ENCODE data around the gene FAAH. TPM values are rescaled to one million over a fixed set of nuclear protein-coding genes. Genes with fewer than 3 reads are reported as not detected.

Gene FAAH
- total RNA-seq, 1 donor from 2014 or later, result 13.9 TPM

DNA sequence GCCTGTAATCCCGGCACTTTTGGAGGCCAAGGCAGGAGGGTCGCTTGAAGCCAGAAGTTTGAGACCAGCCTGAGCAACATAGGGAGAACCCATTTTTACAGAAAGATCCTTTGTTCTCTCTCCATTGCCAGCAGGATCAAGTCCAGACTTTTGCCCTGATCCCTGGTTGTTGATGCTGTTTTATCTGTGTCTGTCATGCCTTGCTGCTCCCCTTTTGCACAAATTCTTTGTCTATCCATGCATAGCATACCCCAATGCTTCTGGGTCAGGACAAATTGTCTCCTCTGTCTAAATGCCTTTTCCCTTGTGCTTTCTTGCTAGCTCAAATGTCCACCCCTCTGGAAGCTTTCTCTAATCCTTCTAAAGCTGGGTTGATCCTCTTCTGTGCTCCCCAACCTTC lies 25.3 kb upstream of the FAAH start:
- no peak for DNase-seq (ENCODE audit: low spot score)
- no peak overlapping the region for H3K4me2 ChIP-seq
- Mint-ChIP-seq H3K4me1 (no peaks in the 10 kb centered on the region), H3K36me3 (peaks cover 13% of the 10 kb centered on the region), H3K27me3 (ENCODE audit: insufficient read depth, low read depth) (no peaks in the 10 kb centered on the region), H3K27ac (no peak overlapping the region), H3K4me3 (no peak overlapping the region), H3K9me3 (no peaks in the 10 kb centered on the region)
- TF ChIP-seq, protein P1, sequence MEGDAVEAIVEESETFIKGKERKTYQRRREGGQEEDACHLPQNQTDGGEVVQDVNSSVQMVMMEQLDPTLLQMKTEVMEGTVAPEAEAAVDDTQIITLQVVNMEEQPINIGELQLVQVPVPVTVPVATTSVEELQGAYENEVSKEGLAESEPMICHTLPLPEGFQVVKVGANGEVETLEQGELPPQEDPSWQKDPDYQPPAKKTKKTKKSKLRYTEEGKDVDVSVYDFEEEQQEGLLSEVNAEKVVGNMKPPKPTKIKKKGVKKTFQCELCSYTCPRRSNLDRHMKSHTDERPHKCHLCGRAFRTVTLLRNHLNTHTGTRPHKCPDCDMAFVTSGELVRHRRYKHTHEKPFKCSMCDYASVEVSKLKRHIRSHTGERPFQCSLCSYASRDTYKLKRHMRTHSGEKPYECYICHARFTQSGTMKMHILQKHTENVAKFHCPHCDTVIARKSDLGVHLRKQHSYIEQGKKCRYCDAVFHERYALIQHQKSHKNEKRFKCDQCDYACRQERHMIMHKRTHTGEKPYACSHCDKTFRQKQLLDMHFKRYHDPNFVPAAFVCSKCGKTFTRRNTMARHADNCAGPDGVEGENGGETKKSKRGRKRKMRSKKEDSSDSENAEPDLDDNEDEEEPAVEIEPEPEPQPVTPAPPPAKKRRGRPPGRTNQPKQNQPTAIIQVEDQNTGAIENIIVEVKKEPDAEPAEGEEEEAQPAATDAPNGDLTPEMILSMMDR (IDR thresholded peaks at IDR 0.05), result no peak
- TF ChIP-seq EZH2 (IDR thresholded peaks at IDR 0.05) (no peak), EZH2phosphoT487 (IDR thresholded peaks at IDR 0.05) (no peak)
- no peaks in the 10 kb centered on the region for H3K79me2 ChIP-seq (ENCODE audit: low read depth)
- H3F3A ChIP-seq (ENCODE audit: low read depth), result no peaks in the 10 kb centered on the region
- H3K27me3 ChIP-seq, result no peaks in the 10 kb centered on the region
- no peaks in the 10 kb centered on the region for H3K36me3 ChIP-seq
- H3K27ac ChIP-seq, result no peak overlapping the region
- no peaks in the 10 kb centered on the region for H4K20me1 ChIP-seq (ENCODE audit: low read depth)
- no peaks in the 10 kb centered on the region for H3K9me3 ChIP-seq (ENCODE audit: low read depth)
- no peak overlapping the region for H2AFZ ChIP-seq (replicated peaks)
- no peaks in the 10 kb centered on the region for H3K4me1 ChIP-seq
- no peak overlapping the region for H3K9ac ChIP-seq
- no peak overlapping the region for H3K4me3 ChIP-seq

DNA sequence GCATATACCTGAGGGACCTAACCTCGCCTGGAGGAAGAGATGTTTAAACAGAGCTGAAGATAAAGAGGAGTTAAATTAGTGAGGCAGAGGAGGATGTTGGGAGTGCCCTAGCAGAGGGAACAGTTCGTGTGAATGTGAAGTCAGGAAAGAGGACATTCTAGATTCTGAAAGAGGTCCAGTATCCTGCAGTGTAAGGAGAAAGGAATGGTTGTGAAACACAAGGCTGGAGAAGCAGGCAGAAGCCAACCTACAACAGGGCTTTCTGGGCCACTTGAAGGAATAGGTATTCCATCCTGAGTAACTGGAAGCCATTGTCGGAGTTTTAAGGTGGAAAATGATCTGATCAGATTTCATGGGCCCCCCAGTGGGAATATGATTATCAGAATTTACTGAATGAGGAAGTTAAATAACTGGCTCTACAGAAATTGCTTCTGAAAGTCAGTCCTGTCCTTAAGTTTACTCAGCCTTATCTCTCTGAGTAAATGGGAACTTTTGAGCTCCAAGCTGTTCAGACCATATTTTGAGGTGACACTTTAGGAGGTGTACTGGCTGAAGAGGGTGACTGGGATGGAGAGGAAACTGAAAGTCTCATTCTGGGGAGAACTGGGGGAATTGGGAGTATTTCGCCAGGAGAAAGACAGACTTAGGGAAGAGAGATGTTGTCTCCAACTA lies 24.4 kb upstream of the FAAH start:
- no peaks in the 10 kb centered on the region for H3K79me2 ChIP-seq (ENCODE audit: low read depth)

DNA sequence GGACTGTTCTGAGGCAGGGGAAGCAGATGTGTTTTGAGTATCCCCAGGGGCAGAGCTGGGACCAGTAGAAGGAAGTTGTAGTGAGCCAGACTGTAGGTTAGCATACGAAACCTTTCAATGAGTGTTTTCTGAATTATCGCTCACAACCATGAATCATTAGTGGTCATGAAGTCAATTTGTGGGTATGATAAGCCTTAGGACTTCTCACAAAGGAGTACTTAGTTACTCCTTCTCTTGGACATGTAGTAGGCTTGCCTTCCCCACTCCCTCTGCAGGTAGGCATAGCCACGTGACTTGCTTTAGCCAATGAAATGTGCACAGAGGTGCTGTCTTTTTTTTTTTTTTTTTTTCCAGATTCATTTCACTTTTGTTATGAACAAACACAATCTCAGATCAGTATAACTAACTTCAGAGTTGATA lies 23.9 kb upstream of the FAAH start:
- no peak for DNase-seq (ENCODE audit: low spot score)

More for the DNA sequence above, 24.4 kb upstream of the FAAH start:
- Mint-ChIP-seq H3K27me3 (ENCODE audit: insufficient read depth, low read depth) (no peaks in the 10 kb centered on the region), H3K4me1 (no peaks in the 10 kb centered on the region), H3K27ac (no peak overlapping the region), H3K36me3 (peaks cover 12% of the 10 kb centered on the region), H3K9me3 (no peaks in the 10 kb centered on the region), H3K4me3 (no peak overlapping the region)
- no peak overlapping the region for H3K4me2 ChIP-seq
- H3K36me3 ChIP-seq, result no peaks in the 10 kb centered on the region
- no peaks in the 10 kb centered on the region for H3K4me1 ChIP-seq
- no peak overlapping the region for H3K9ac ChIP-seq
- no peak overlapping the region for H2AFZ ChIP-seq (replicated peaks)
- H3K27ac ChIP-seq, result no peak overlapping the region
- H3K4me3 ChIP-seq, result no peak overlapping the region
- no peaks in the 10 kb centered on the region for H3F3A ChIP-seq (ENCODE audit: low read depth)
- H4K20me1 ChIP-seq (ENCODE audit: low read depth), result no peaks in the 10 kb centered on the region
- no peaks in the 10 kb centered on the region for H3K27me3 ChIP-seq
- no peak for DNase-seq (ENCODE audit: low spot score)
- TF ChIP-seq, protein P1 (IDR thresholded peaks at IDR 0.05), result no peak
- TF ChIP-seq EZH2phosphoT487 (IDR thresholded peaks at IDR 0.05), result no peak
- no peak for TF ChIP-seq EZH2 (IDR thresholded peaks at IDR 0.05)
- H3K9me3 ChIP-seq (ENCODE audit: low read depth), result no peaks in the 10 kb centered on the region

More for the DNA sequence above, 23.9 kb upstream of the FAAH start:
- no peak overlapping the region for H3K4me2 ChIP-seq
- no peaks in the 10 kb centered on the region for H3K79me2 ChIP-seq (ENCODE audit: low read depth)
- H3K4me1 Mint-ChIP-seq, result no peaks in the 10 kb centered on the region
- H3K36me3 ChIP-seq, result no peaks in the 10 kb centered on the region
- TF ChIP-seq EZH2phosphoT487 (IDR thresholded peaks at IDR 0.05) (no peak), EZH2 (IDR thresholded peaks at IDR 0.05) (no peak)
- TF ChIP-seq, protein P1 (IDR thresholded peaks at IDR 0.05), result no peak
- no peak overlapping the region for H3K9ac ChIP-seq
- no peak overlapping the region for H3K4me3 Mint-ChIP-seq
- H2AFZ ChIP-seq (replicated peaks), result no peak overlapping the region
- H3K27ac ChIP-seq, result no peak overlapping the region
- no peaks in the 10 kb centered on the region for H3F3A ChIP-seq (ENCODE audit: low read depth)
- H3K9me3 Mint-ChIP-seq, result no peaks in the 10 kb centered on the region
- H3K4me3 ChIP-seq, result no peak overlapping the region
- no peaks in the 10 kb centered on the region for H4K20me1 ChIP-seq (ENCODE audit: low read depth)
- no peaks in the 10 kb centered on the region for H3K4me1 ChIP-seq
- peaks cover 7% of the 10 kb centered on the region for H3K36me3 Mint-ChIP-seq
- H3K27me3 ChIP-seq, result no peaks in the 10 kb centered on the region
- no peak overlapping the region for H3K27ac Mint-ChIP-seq
- no peaks in the 10 kb centered on the region for H3K27me3 Mint-ChIP-seq (ENCODE audit: insufficient read depth, low read depth)
- H3K9me3 ChIP-seq (ENCODE audit: low read depth), result no peaks in the 10 kb centered on the region

Measured in neural progenitor cell (in vitro differentiated cells).